ENCODE results near the gene GRID1. TPM values are rescaled to one million over a fixed set of nuclear protein-coding genes. Genes with fewer than 3 reads are reported as not detected.

The GRID1 gene
- total RNA-seq, 4 donors from 2014 or later = 17.2 to 28.1 (median 23.6) TPM

DNA sequence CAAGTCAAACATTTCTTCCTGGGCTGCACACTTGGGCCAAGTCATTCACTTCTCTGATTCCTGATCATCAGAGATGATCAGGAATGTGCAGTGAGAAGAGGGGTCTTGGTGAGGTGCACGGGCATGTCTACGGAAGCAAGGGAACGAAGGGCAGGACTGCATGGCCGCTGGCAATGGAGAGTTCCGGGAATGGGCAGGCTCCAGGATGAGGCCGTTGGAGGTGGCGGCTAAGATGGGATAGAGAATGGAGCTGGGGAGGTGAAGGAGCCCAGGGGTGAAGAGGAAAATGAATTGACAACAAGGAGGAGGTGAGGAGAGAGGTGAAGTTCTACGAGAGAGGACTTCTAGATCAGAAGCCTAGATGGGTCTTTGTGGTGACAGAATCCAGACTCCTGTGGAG, 260.0 kb downstream of the GRID1 start:
- no peak for TF ChIP-seq POLR2A (IDR thresholded peaks at IDR 0.05)
- TF ChIP-seq, protein P1, sequence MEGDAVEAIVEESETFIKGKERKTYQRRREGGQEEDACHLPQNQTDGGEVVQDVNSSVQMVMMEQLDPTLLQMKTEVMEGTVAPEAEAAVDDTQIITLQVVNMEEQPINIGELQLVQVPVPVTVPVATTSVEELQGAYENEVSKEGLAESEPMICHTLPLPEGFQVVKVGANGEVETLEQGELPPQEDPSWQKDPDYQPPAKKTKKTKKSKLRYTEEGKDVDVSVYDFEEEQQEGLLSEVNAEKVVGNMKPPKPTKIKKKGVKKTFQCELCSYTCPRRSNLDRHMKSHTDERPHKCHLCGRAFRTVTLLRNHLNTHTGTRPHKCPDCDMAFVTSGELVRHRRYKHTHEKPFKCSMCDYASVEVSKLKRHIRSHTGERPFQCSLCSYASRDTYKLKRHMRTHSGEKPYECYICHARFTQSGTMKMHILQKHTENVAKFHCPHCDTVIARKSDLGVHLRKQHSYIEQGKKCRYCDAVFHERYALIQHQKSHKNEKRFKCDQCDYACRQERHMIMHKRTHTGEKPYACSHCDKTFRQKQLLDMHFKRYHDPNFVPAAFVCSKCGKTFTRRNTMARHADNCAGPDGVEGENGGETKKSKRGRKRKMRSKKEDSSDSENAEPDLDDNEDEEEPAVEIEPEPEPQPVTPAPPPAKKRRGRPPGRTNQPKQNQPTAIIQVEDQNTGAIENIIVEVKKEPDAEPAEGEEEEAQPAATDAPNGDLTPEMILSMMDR (IDR thresholded peaks at IDR 0.05) = no peak
- Histone ChIP-seq H3K9me3 (no peaks in the 10 kb centered on the region), H3K27ac (no peak overlapping the region), H3K36me3 (no peaks in the 10 kb centered on the region), H3K4me1 (peaks cover 4 to 27% of the 10 kb centered on the region in 2 donors), H3K27me3 (no peaks in the 10 kb centered on the region), H3K4me3 (replicated peaks in 1 of 3) (no peak overlapping the region)
- WGBS, 2 donors = 92 to 95% methylated on average over 8 of the region's 8 CpGs
- intact Hi-C loops (cut with DNase I) = loop anchor here (10.0 kb wide), 1 partner anchor 268 kb away; no protein-coding TSS in a partner anchor
- DNase-seq = no peak

DNA sequence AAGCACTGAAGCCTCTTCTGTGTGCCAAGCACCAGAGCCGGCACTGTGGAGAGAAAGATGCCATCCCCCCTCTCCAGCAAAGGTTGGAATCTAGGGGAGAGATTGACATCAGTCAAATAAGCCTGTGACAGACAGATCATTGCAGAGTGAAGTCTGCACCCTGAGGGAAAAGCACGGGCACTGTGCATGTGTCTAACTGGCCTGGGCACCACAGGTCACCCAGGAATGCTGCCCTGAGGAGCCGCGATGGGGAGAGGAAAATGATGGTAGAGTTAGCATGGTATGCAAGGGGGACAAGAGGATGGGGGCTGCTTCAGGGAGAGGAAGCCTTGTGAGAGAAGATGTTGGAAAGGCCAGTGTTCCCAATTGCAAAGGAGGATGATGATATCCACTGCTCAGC, 261.0 kb downstream of the GRID1 start:
- no peak for DNase-seq
- H3K9me3 ChIP-seq = no peaks in the 10 kb centered on the region
- TF ChIP-seq, protein P1 (IDR thresholded peaks at IDR 0.05) = no peak
- no peak for TF ChIP-seq POLR2A (IDR thresholded peaks at IDR 0.05)
- H3K4me3 ChIP-seq (replicated peaks in 1 of 3) = no peak overlapping the region
- H3K4me1 ChIP-seq = peaks cover 4 to 27% of the 10 kb centered on the region in 2 donors
- no peak overlapping the region for H3K27ac ChIP-seq
- 91% methylated on average over 4 of the region's 4 CpGs for WGBS, 2 donors
- H3K36me3 ChIP-seq = no peaks in the 10 kb centered on the region
- intact Hi-C loops (cut with DNase I) = loop anchor here (10.0 kb wide), 1 partner anchor 269 kb away; no protein-coding TSS in a partner anchor
- no peaks in the 10 kb centered on the region for H3K27me3 ChIP-seq

DNA sequence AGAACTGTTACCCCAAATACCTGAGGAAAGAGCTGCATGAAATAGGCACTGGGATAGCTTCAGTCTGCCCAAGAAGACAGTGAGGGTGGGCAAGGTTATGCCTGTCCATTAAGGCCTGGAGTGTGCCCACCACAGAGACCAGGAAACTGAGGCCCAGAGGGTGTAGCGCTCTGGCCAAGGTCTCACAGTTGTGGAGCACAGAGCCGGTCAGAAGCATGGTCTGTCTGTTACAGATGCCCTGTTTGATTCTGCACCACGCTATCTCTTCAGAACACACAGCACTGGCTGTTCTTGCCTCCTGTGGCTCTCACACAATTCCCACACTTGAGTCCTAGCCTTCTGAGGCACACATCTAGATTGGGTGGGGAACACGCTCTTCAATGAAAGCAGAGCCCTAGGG, 261.4 kb downstream of the GRID1 start:
- Histone ChIP-seq H3K4me1 (peaks cover 4 to 27% of the 10 kb centered on the region in 2 donors), H3K27ac (no peak overlapping the region), H3K4me3 (replicated peaks in 1 of 3) (no peak overlapping the region), H3K9me3 (no peaks in the 10 kb centered on the region), H3K36me3 (no peaks in the 10 kb centered on the region), H3K27me3 (no peaks in the 10 kb centered on the region)
- 92 to 93% methylated on average over 4 of the region's 4 CpGs for WGBS, 2 donors
- no peak for DNase-seq
- intact Hi-C loops (cut with DNase I) = loop anchor here (10.0 kb wide), 1 partner anchor 270 kb away; no protein-coding TSS in a partner anchor
- no peak for TF ChIP-seq POLR2A (IDR thresholded peaks at IDR 0.05)
- TF ChIP-seq, protein P1 (IDR thresholded peaks at IDR 0.05) = no peak

DNA sequence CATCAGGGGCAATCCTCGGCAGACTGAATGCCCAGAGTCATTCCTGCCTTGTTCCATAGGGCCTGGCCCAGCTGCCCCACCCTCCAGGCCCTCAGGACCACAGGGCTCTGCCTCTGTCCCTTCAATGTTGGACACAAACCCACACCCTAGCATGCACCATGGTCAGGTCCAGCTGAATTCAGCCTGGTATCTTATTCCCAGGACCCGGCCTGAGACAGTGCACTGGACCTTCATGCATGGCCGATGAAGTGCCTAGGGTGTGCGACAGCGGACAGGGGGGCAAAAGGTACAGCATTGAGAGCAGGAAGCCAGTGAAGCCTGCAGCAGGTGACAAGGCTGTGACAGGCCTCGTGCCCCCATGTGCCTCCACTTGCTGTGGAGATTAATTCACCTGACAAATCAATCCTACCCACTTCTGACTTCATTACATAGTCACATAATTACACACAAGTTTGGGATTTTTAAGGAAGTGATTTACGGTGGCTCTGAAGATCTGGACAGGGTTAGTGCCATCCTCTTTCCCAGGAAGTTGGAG, 261.9 kb downstream of the GRID1 start:
- no peak overlapping the region for H3K4me3 ChIP-seq (replicated peaks in 1 of 3)
- WGBS, 2 donors = 83 to 84% methylated on average over 6 to 7 of the region's 7 CpGs
- TF ChIP-seq POLR2A (IDR thresholded peaks at IDR 0.05) = no peak
- intact Hi-C loops (cut with DNase I) = loop anchor here (10.0 kb wide), 1 partner anchor 270 kb away; no protein-coding TSS in a partner anchor
- H3K27ac ChIP-seq = no peak overlapping the region
- H3K9me3 ChIP-seq = no peaks in the 10 kb centered on the region
- peaks cover 4 to 27% of the 10 kb centered on the region in 2 donors for H3K4me1 ChIP-seq
- peak in 1 of 2 donors; percentile 19 for DNase-seq
- no peaks in the 10 kb centered on the region for H3K27me3 ChIP-seq
- H3K36me3 ChIP-seq = no peaks in the 10 kb centered on the region

DNA sequence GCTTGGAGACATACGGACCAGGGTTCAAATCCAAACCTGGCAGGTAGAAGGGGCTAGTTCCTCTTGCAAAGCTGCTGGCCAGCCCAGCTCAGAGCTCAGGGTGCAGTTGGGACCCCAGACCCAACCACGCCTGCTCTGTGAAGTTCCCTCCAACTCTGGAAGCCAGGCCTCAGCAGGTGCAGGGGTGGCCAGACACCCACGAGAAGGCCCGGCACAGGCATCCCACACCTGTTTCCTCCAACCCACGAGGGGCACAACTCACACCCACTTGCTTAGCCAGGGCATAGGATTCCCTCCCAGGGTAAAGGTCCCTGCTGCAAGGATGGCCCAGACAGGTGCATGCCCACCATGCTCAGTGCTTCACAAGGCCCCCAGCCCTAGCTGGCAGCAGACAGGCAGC, 262.4 kb downstream of the GRID1 start:
- no peaks in the 10 kb centered on the region for H3K36me3 ChIP-seq
- H3K4me3 ChIP-seq (replicated peaks in 1 of 3) = no peak overlapping the region
- H3K27ac ChIP-seq = no peak overlapping the region
- WGBS, 2 donors = 82 to 83% methylated on average over 2 to 5 of the region's 5 CpGs
- H3K9me3 ChIP-seq = no peaks in the 10 kb centered on the region
- intact Hi-C loops (cut with DNase I) = loop anchor here (10.0 kb wide), 1 partner anchor 271 kb away; no protein-coding TSS in a partner anchor
- TF ChIP-seq, protein P1 (IDR thresholded peaks at IDR 0.05) = no peak
- no peak for TF ChIP-seq POLR2A (IDR thresholded peaks at IDR 0.05)
- H3K4me1 ChIP-seq = peaks cover 4 to 27% of the 10 kb centered on the region in 2 donors
- no peaks in the 10 kb centered on the region for H3K27me3 ChIP-seq
- DNase-seq = no peak

All from thyroid gland (tissue), 4 donors.